Astrocyte (in vitro differentiated cells and primary cell): ENCODE measurements around the gene MARK4. TPM values are rescaled to one million over a fixed set of nuclear protein-coding genes. Genes with fewer than 3 reads are reported as not detected.
"Not testable (repeated sequence)": the region's sequence is repeated elsewhere in the genome, so short reads cannot be mapped to it uniquely, and the experiment has no call there.

Source experiments
- DNase-seq: peaks from one replicate; pipeline ENCODE4 v3.0.0-alpha.2; 2010; ENCODE audit warnings: low read depth
- FAIRE-seq: peaks from 2 replicates; lab custom pipeline; 2011; peaks lifted over from hg19 to GRCh38; lab: Jason Lieb, UNC
- H2AFZ ChIP-seq: 2 replicates; pipeline ENCODE4 v1.6.0; 2012; ENCODE audit warnings: low read depth, low read length, inconsistent platforms
- H3K27ac ChIP-seq: 2 replicates; pipeline ENCODE4 v1.5.1; 2011; ENCODE audit warnings: low read depth, low read length, inconsistent platforms
- H3K27me3 ChIP-seq: 2 replicates; pipeline ENCODE4 v1.6.0; 2011; ENCODE audit warnings: low read length, inconsistent platforms; ENCODE audit not compliant: insufficient read depth
- H3K36me3 ChIP-seq: 2 replicates; pipeline ENCODE4 v1.5.1; 2011; ENCODE audit warnings: low read length, inconsistent platforms; ENCODE audit not compliant: insufficient read depth
- H3K4me1 ChIP-seq: 2 replicates; pipeline ENCODE4 v1.5.1; 2011; ENCODE audit warnings: low read length, inconsistent platforms; ENCODE audit not compliant: insufficient read depth
- H3K4me2 ChIP-seq: 2 replicates; pipeline ENCODE4 v1.6.0; 2012; ENCODE audit warnings: low read length, inconsistent platforms
- H3K4me3 ChIP-seq: 2 replicates; pipeline ENCODE4 v1.5.1; 2011; ENCODE audit warnings: low read depth, mild to moderate bottlenecking, low read length, inconsistent platforms; ENCODE audit not compliant: insufficient read depth
- H3K79me2 ChIP-seq: 2 replicates; pipeline ENCODE4 v1.6.0; 2012; ENCODE audit warnings: mild to moderate bottlenecking, low read length, inconsistent platforms; ENCODE audit not compliant: insufficient read depth
- H3K9ac ChIP-seq: 2 replicates; pipeline ENCODE4 v1.6.0; 2012; ENCODE audit warnings: mild to moderate bottlenecking, low read length, inconsistent platforms
- H3K9me3 ChIP-seq: 2 replicates; pipeline ENCODE4 v1.5.1; 2012; ENCODE audit warnings: low read depth, mild to moderate bottlenecking, low read length, inconsistent platforms; ENCODE audit not compliant: insufficient read depth
- H4K20me1 ChIP-seq: 2 replicates; pipeline ENCODE4 v1.6.0; 2012; ENCODE audit warnings: low read length, inconsistent platforms; ENCODE audit not compliant: insufficient read depth
- H3K27ac Mint-ChIP-seq: one replicate; pipeline ENCODE4 v1.8.0; 2021; ENCODE audit warnings: mild to moderate bottlenecking, mixed read lengths; ENCODE audit not compliant: unreplicated experiment
- H3K27me3 Mint-ChIP-seq: one replicate; pipeline ENCODE4 v1.8.0; 2021; ENCODE audit warnings: low read depth, mixed read lengths; ENCODE audit not compliant: unreplicated experiment
- H3K36me3 Mint-ChIP-seq: one replicate; pipeline ENCODE4 v1.8.0; 2021; ENCODE audit warnings: low read depth, mixed read lengths; ENCODE audit not compliant: unreplicated experiment
- H3K4me1 Mint-ChIP-seq: one replicate; pipeline ENCODE4 v1.8.0; 2021; ENCODE audit warnings: low read depth, mixed read lengths; ENCODE audit not compliant: unreplicated experiment
- H3K4me3 Mint-ChIP-seq: one replicate; pipeline ENCODE4 v1.8.0; 2021; ENCODE audit warnings: mild to moderate bottlenecking, moderate library complexity, mixed read lengths; ENCODE audit not compliant: unreplicated experiment
- H3K9me3 Mint-ChIP-seq: one replicate; pipeline ENCODE4 v1.8.0; 2021; ENCODE audit warnings: mild to moderate bottlenecking, mixed read lengths; ENCODE audit not compliant: unreplicated experiment
- CTCF ChIP-seq: IDR thresholded peaks from 2 replicates; pipeline ENCODE4 v1.5.1; 2011; ENCODE audit warnings: low read depth, mild to moderate bottlenecking, inconsistent platforms, low read length, moderate library complexity; ENCODE audit not compliant: insufficient read depth
- EZH2 ChIP-seq: IDR thresholded peaks from 2 replicates; pipeline ENCODE4 v1.6.1; 2012; ENCODE audit warnings: mild to moderate bottlenecking, low read length, inconsistent platforms; ENCODE audit not compliant: insufficient read depth
- total RNA-seq: library from RNA; stranded (reverse); gene quantifications from 2 replicates; pipeline ENCODE4 v1.2.1, GENCODE V29; 2021

The MARK4 gene
- total RNA-seq, 1 donor from 2014 or later, result 61.0 TPM

DNA sequence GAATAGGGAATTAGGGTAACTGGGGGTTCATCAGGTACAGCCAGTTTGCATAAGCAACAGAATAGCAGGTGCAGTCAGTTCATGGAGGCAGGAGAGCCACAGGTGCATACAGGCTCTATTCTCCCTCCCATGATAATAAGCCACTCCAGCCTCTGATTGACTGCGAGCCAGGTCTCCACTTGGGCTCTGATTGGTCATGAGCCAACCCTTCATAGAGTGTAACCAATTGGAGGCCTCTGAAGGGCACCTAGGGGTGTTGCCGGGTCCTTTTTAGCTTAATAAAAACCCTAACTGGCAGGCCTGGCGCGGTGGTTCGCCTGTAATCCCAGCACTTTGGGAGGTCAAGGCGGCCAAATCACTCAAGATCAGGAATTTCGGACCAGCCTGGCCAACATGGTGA is 80.3 kb downstream of the MARK4 start:
- no peaks in the 10 kb centered on the region for H3K27me3 ChIP-seq
- peaks cover 3% of the 10 kb centered on the region for H3K9me3 Mint-ChIP-seq
- no peak overlapping the region for H3K4me2 ChIP-seq
- H3K36me3 Mint-ChIP-seq, result no peaks in the 10 kb centered on the region
- no peak overlapping the region for H3K9ac ChIP-seq
- no peak overlapping the region for H3K4me3 ChIP-seq
- no peaks in the 10 kb centered on the region for H3K4me1 Mint-ChIP-seq
- H3K36me3 ChIP-seq, result no peaks in the 10 kb centered on the region
- no peak overlapping the region for H3K27ac ChIP-seq
- peaks cover under 1% of the 10 kb centered on the region for H3K4me1 ChIP-seq
- no peak overlapping the region for H2AFZ ChIP-seq
- H3K4me3 Mint-ChIP-seq, result no peak overlapping the region
- H4K20me1 ChIP-seq, result no peaks in the 10 kb centered on the region
- FAIRE-seq (no peak), DNase-seq (no peak)
- H3K27me3 Mint-ChIP-seq, result peaks cover 9% of the 10 kb centered on the region
- H3K9me3 ChIP-seq, result no peaks in the 10 kb centered on the region
- H3K27ac Mint-ChIP-seq, result no peak overlapping the region
- no peak for TF ChIP-seq EZH2
- TF ChIP-seq CTCF, result no peak
- H3K79me2 ChIP-seq, result no peaks in the 10 kb centered on the region

GRCh38 chr19:45333609-45334303 is 82.7 kb downstream of the MARK4 start:
- Histone ChIP-seq H3K4me1 (no peaks in the 10 kb centered on the region), H3K27me3 (no peaks in the 10 kb centered on the region), H3K36me3 (no peaks in the 10 kb centered on the region), H3K27ac (no peak overlapping the region), H3K4me2 (no peak overlapping the region), H4K20me1 (no peaks in the 10 kb centered on the region), H3K4me3 (no peak overlapping the region), H3K79me2 (no peaks in the 10 kb centered on the region), H3K9ac (no peak overlapping the region), H3K9me3 (no peaks in the 10 kb centered on the region), H2AFZ (no peak overlapping the region)
- no peak overlapping the region for H3K4me3 Mint-ChIP-seq
- peaks cover 10% of the 10 kb centered on the region for H3K27me3 Mint-ChIP-seq
- H3K36me3 Mint-ChIP-seq, result no peaks in the 10 kb centered on the region
- no peaks in the 10 kb centered on the region for H3K4me1 Mint-ChIP-seq
- DNase-seq, result no peak
- no peak for FAIRE-seq
- TF ChIP-seq EZH2, result no peak
- no peak for TF ChIP-seq CTCF
- H3K9me3 Mint-ChIP-seq, result peaks cover 3% of the 10 kb centered on the region
- H3K27ac Mint-ChIP-seq, result no peak overlapping the region

GRCh38 chr19:45334881-45335280 is 83.8 kb downstream of the MARK4 start:
- H3K4me3 Mint-ChIP-seq, H3K27ac ChIP-seq, H3K27ac Mint-ChIP-seq, H3K4me2 ChIP-seq, H3K9me3 ChIP-seq, H3K4me1 Mint-ChIP-seq, H3K79me2 ChIP-seq, FAIRE-seq, H3K9me3 Mint-ChIP-seq, H4K20me1 ChIP-seq, H3K4me3 ChIP-seq, H3K27me3 ChIP-seq, H3K9ac ChIP-seq, H2AFZ ChIP-seq, H3K4me1 ChIP-seq, DNase-seq, H3K36me3 Mint-ChIP-seq, H3K36me3 ChIP-seq: not testable (repeated sequence)
- peaks cover 11% of the 10 kb centered on the region for H3K27me3 Mint-ChIP-seq
